Activated T-helper 1 cell treated with anti-CD3 and anti-CD28 coated beads, Interleukin-12 subunit alpha, Interleukin-12 subunit beta, Interleukin-2, Interleukin-4 antibody, amounts not matched to agents 30 ng/mL and 10 ng/mL and 1 ng/mL, durations not matched to agents 14 hours and 24 hours and 36 hours (primary cell): ENCODE measurements around the gene CD4. TPM values are rescaled to one million over a fixed set of nuclear protein-coding genes. Genes with fewer than 3 reads are reported as not detected.

Experiments used
- DNase-seq: peaks from one replicate; pipeline ENCODE4 v3.0.0; 2021; ENCODE audit warnings: low spot score
- H3K27ac Mint-ChIP-seq: one replicate; pipeline ENCODE4 v1.8.0; 2021; ENCODE audit warnings: mild to moderate bottlenecking, mixed read lengths
- H3K27me3 Mint-ChIP-seq: one replicate; pipeline ENCODE4 v1.8.0; 2022; ENCODE audit warnings: mild to moderate bottlenecking, moderate library complexity, mixed read lengths; ENCODE audit not compliant: insufficient read depth
- H3K36me3 Mint-ChIP-seq: one replicate; pipeline ENCODE4 v1.8.0; 2021; ENCODE audit warnings: low read depth, mixed read lengths
- H3K4me1 Mint-ChIP-seq: one replicate; pipeline ENCODE4 v1.8.0; 2021; ENCODE audit warnings: low read depth, mixed read lengths
- H3K4me3 Mint-ChIP-seq: one replicate; pipeline ENCODE4 v1.8.0; 2021; ENCODE audit warnings: mild to moderate bottlenecking, moderate library complexity, mixed read lengths
- H3K9me3 Mint-ChIP-seq: one replicate; pipeline ENCODE4 v1.8.0; 2021; ENCODE audit warnings: mixed read lengths
- intact Hi-C: fragments of 100-400 bp; cut with micrococcal nuclease; formaldehyde crosslinking; loops from one replicate; pipeline ENCODE4 v1.15.1; 2024
- total RNA-seq: library from RNA; stranded (reverse); gene quantifications from 2 replicates; pipeline ENCODE4 v1.2.3, GENCODE V29; 2022

CD4 gene
- total RNA-seq, 1 donor from 2014 or later: 311 TPM

DNA sequence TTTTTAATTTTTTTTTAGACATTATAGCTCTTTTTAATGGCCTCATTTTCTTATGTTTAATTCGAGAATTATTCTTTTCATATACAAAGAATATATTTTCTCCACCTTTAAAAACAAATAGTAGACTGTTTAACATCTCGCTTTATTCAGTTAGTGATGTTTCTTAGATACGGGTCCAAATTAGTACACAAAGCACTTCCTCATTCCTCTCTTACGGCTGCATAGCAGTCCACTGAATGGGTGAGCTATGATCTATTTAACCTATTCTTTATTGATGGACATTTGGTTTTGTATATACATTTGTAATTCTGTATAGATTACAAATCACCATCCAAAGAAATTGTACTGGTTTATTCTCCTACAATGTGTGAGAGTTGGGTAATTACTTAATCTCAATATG is 24.0 kb downstream of the CD4 start:
- no peak for DNase-seq
- no peak overlapping the region for H3K4me3 Mint-ChIP-seq
- peaks cover 59% of the 10 kb centered on the region for H3K36me3 Mint-ChIP-seq
- H3K4me1 Mint-ChIP-seq: peaks cover 26% of the 10 kb centered on the region
- no peaks in the 10 kb centered on the region for H3K9me3 Mint-ChIP-seq
- intact Hi-C loops: no loop called here
- no peaks in the 10 kb centered on the region for H3K27me3 Mint-ChIP-seq
- no peak overlapping the region for H3K27ac Mint-ChIP-seq

GRCh38 chr12:6816598-6816997 is 27.3 kb downstream of the CD4 start:
- DNase-seq: no peak
- intact Hi-C loops: no loop called here
- H3K27me3 Mint-ChIP-seq: peaks cover 2% of the 10 kb centered on the region
- no peak overlapping the region for H3K27ac Mint-ChIP-seq
- peaks cover 11% of the 10 kb centered on the region for H3K4me1 Mint-ChIP-seq
- H3K4me3 Mint-ChIP-seq: no peak overlapping the region
- no peaks in the 10 kb centered on the region for H3K9me3 Mint-ChIP-seq
- peaks cover 58% of the 10 kb centered on the region for H3K36me3 Mint-ChIP-seq

GRCh38 chr12:6817098-6817497 is 27.8 kb downstream of the CD4 start:
- Mint-ChIP-seq H3K4me3 (no peak overlapping the region), H3K4me1 (peaks cover 11% of the 10 kb centered on the region), H3K27ac (no peak overlapping the region), H3K27me3 (peaks cover 2% of the 10 kb centered on the region), H3K36me3 (peaks cover 58% of the 10 kb centered on the region), H3K9me3 (no peaks in the 10 kb centered on the region)
- intact Hi-C loops: no loop called here
- DNase-seq: no peak

GRCh38 chr12:6817662-6818157 is 28.4 kb downstream of the CD4 start:
- peaks cover 6% of the 10 kb centered on the region for H3K27me3 Mint-ChIP-seq
- no peak overlapping the region for H3K4me3 Mint-ChIP-seq
- H3K4me1 Mint-ChIP-seq: peaks cover 12% of the 10 kb centered on the region
- intact Hi-C loops: no loop called here
- H3K36me3 Mint-ChIP-seq: peaks cover 58% of the 10 kb centered on the region
- no peaks in the 10 kb centered on the region for H3K9me3 Mint-ChIP-seq
- no peak for DNase-seq
- peak overlapping the region; percentile 45 for H3K27ac Mint-ChIP-seq

DNA sequence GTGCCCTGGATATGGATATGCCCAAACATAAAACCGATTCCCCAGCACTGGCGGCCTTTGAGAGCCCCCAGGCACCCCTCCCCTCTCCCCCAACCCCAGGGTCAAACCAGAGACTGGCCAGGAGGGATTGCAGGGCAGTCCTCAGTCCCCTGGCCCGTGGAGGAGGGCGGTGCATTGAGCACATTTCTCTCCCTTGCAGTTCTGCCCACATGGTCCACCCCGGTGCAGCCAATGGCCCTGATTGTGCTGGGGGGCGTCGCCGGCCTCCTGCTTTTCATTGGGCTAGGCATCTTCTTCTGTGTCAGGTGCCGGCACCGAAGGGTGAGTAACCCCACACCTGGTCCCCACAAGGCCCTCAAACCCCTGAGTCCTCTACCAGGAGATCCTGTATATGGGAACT is 28.9 kb downstream of the CD4 start:
- Mint-ChIP-seq H3K36me3 (peaks cover 58% of the 10 kb centered on the region), H3K9me3 (no peaks in the 10 kb centered on the region), H3K27me3 (peaks cover 8% of the 10 kb centered on the region), H3K27ac (no peak overlapping the region), H3K4me1 (peaks cover 17% of the 10 kb centered on the region), H3K4me3 (no peak overlapping the region)
- intact Hi-C loops: no loop called here
- no peak for DNase-seq

- Mint-ChIP-seq H3K36me3 (peaks cover 53% of the 10 kb centered on the region), H3K4me1 (peaks cover 17% of the 10 kb centered on the region), H3K27ac (no peak overlapping the region), H3K27me3 (peaks cover 8% of the 10 kb centered on the region), H3K4me3 (no peak overlapping the region), H3K9me3 (no peaks in the 10 kb centered on the region)
- DNase-seq: no peak
- intact Hi-C loops: no loop called here
Measured at GRCh38 chr12:6818645-6819044, 29.3 kb downstream of the CD4 start.

- DNase-seq: no peak
- H3K36me3 Mint-ChIP-seq: peaks cover 47% of the 10 kb centered on the region
- no peak overlapping the region for H3K27ac Mint-ChIP-seq
- intact Hi-C loops: no loop called here
- no peak overlapping the region for H3K4me3 Mint-ChIP-seq
- H3K9me3 Mint-ChIP-seq: no peaks in the 10 kb centered on the region
- peaks cover 17% of the 10 kb centered on the region for H3K4me1 Mint-ChIP-seq
- H3K27me3 Mint-ChIP-seq: peaks cover 12% of the 10 kb centered on the region
Measured at GRCh38 chr12:6819106-6820030, 30.0 kb downstream of the CD4 start.

GRCh38 chr12:6820166-6820565 is 30.8 kb downstream of the CD4 start:
- peaks cover 19% of the 10 kb centered on the region for H3K4me1 Mint-ChIP-seq
- H3K27ac Mint-ChIP-seq: no peak overlapping the region
- intact Hi-C loops: no loop called here
- H3K4me3 Mint-ChIP-seq: no peak overlapping the region
- H3K9me3 Mint-ChIP-seq: no peaks in the 10 kb centered on the region
- peaks cover 40% of the 10 kb centered on the region for H3K36me3 Mint-ChIP-seq
- no peak for DNase-seq
- H3K27me3 Mint-ChIP-seq: peaks cover 19% of the 10 kb centered on the region

DNA sequence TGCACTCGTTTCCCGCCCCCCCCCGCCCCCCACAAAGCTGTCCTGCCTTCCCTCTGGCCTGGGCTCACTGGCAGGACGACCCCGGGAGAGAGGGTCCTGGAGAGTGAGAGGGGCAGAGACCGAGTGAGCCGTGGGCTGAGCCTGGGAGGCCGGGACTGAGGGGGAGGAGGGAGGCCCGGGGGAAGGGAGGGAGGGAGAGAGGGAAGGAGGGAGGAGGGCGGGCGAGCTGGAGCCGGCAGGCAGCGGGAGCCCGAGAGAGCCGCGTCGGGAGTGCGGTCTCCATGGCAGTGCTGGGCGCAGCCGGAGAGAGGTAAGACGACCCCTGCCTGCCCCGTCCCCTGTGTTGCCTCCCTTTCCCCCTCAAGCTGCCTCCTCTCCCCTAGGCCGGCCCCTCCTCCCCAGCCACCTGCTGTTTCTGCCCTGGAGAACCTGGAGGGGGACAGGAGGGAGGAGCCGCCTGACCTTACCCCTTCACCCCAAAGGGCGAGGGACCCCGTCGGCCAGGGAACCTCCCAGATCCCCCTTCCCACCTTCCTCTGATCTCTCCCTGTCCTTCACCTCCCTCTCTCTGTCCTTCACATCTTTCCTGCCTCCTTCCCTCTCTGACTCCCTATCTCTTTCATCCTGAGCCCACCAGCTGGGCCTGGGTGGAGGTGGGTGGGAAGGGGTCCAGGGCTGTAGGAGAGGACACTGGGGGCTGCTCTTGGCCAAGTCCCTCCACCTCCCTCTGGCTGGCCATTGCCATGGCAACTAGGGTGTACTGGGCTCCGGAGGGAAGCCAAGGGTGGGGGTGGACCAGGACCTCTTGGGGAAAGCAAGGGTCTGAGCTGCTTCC is 32.5 kb downstream of the CD4 start, which contains the start of gene GPR162:
GPR162 (plus strand) TSS at position 231 of the 835 bp plus-strand sequence. CDS start 2,078 bp downstream, outside the sequence.
- Mint-ChIP-seq H3K9me3 (no peaks in the 10 kb centered on the region), H3K27ac (peak within 1 kb of the TSS; percentile 53), H3K36me3 (peaks cover 27% of the 10 kb centered on the region), H3K4me3 (peak within 1 kb of the TSS; percentile 28), H3K4me1 (peaks cover 27% of the 10 kb centered on the region), H3K27me3 (peaks cover 29% of the 10 kb centered on the region)
- intact Hi-C loops: no loop called here
- no peak for DNase-seq

GRCh38 chr12:6822426-6823135 is 33.3 kb downstream of the CD4 start:
- Mint-ChIP-seq H3K36me3 (peaks cover 23% of the 10 kb centered on the region), H3K4me3 (no peak overlapping the region), H3K27me3 (peaks cover 32% of the 10 kb centered on the region), H3K9me3 (no peaks in the 10 kb centered on the region), H3K27ac (peak overlapping the region; percentile 53), H3K4me1 (peaks cover 32% of the 10 kb centered on the region)
- DNase-seq: no peak
- intact Hi-C loops: no loop called here

GRCh38 chr12:6823182-6824084 is 34.1 kb downstream of the CD4 start:
- intact Hi-C loops: loop anchor here (2.0 kb wide), 1 partner anchor 135 kb away; the partner anchor contains the start of gene ZNF384

More at GRCh38 chr12:6823182-6824084, 34.1 kb downstream of the CD4 start:
- Mint-ChIP-seq H3K9me3 (no peaks in the 10 kb centered on the region), H3K4me3 (no peak overlapping the region), H3K27me3 (peaks cover 35% of the 10 kb centered on the region), H3K27ac (no peak overlapping the region), H3K4me1 (peaks cover 39% of the 10 kb centered on the region), H3K36me3 (peaks cover 16% of the 10 kb centered on the region)
- no peak for DNase-seq
